Motor neuron (in vitro differentiated cells): ENCODE results near the gene SRRM3. TPM values are rescaled to one million over a fixed set of nuclear protein-coding genes. Genes with fewer than 3 reads are reported as not detected.
"Not testable (repeated sequence)": the region's sequence is repeated elsewhere in the genome, so short reads cannot be mapped to it uniquely, and the experiment has no call there.

ENCODE experiments used
- ATAC-seq, 8 experiments: fragments of 200-7000 bp; cut with Tn5 transposase; replicated peaks in 6 of 8; 2 replicates each; pipeline ENCODE4 v1.8.0; 2021; ENCODE audit warnings: mild to moderate bottlenecking in 8 of 8, moderate library complexity in 8 of 8
- H3K27ac ChIP-seq, 2 donors: fragments of 250-450 bp; sonication (Bioruptor Pico); 2 replicates each; pipeline ENCODE4 v1.9.0; 2021; ENCODE audit warnings: antibody characterized with exemption in 2 of 2, mild to moderate bottlenecking in 2 of 2, moderate library complexity in 1 of 2
- H3K4me1 ChIP-seq, 2 donors: fragments of 250-450 bp; sonication (Bioruptor Pico); replicated peaks in 1 of 2; 2 replicates each; pipeline ENCODE4 v1.6.1; 2021; ENCODE audit warnings: antibody characterized with exemption in 2 of 2, mild to moderate bottlenecking in 2 of 2, moderate library complexity in 1 of 2
- H3K4me3 ChIP-seq, 5 donors: fragments of 250-450 bp; sonication (Bioruptor Pico); 2 replicates each; pipeline ENCODE4 v1.9.0; 2021; ENCODE audit warnings: antibody characterized with exemption in 5 of 5, mild to moderate bottlenecking in 5 of 5, moderate library complexity in 4 of 5
- WGBS, 10 experiments: fragments of 450-650 bp; shearing (Covaris generic); methylation state at CpG; one replicate each; pipeline ENCODE4 v1.0.0; 2022; 5-methylcytosine and 5-hydroxymethylcytosine counted together
- in situ Hi-C, 9 experiments: fragments of 400-800 bp; cut with MboI; loops; one replicate each; pipeline ENCODE4 v1.15.0; 2021; ENCODE audit warnings: low sequenced_read_pairs in 9 of 9, low pct_unique_long_range_greater_than_20kb in 2 of 9; ENCODE audit not compliant: unreplicated experiment in 9 of 9
- total RNA-seq, 8 experiments: library from RNA; unstranded; fragments of 300-600 nt; gene quantifications; 2 replicates each; pipeline versions ENCODE4 v1.2.3 to v1.2.4, GENCODE V29; 2022

The SRRM3 gene
- total RNA-seq, 8 experiments from 2014 or later: 0.92 to 16.1 (median 10.3) TPM

GRCh38 chr7:76222839-76223238 is 21.1 kb downstream of the SRRM3 start:
- 40 to 80% (median 74%) methylated on average over 1 to 5 of the region's 5 CpGs; no CpG with 5 or more reads in 4 of the 10 experiments for WGBS, 10 experiments
- Histone ChIP-seq H3K4me1 (peaks cover 16 to 17% of the 10 kb centered on the region in 2 donors), H3K27ac (no peak overlapping the region), H3K4me3 (no peak overlapping the region)
- ATAC-seq: no peak
- in situ Hi-C loops: no loop called here

- WGBS, 10 experiments: 0 to 75% (median 23%) methylated on average over 1 to 3 of the region's 3 CpGs; no CpG with 5 or more reads in 2 of the 10 experiments
- Histone ChIP-seq H3K27ac (no peak overlapping the region), H3K4me3 (no peak overlapping the region), H3K4me1 (peaks cover 10 to 12% of the 10 kb centered on the region in 2 donors)
- ATAC-seq: no peak
- in situ Hi-C loops: no loop called here
These were observed 21.7 kb downstream of the SRRM3 start for GRCh38 chr7:76223286-76223972.

- in situ Hi-C loops: no loop called here
- Histone ChIP-seq H3K27ac (no peak overlapping the region), H3K4me1 (peaks cover 6 to 8% of the 10 kb centered on the region in 2 donors), H3K4me3 (no peak overlapping the region)
- WGBS, 10 experiments: 5 to 49% (median 43%) methylated on average over 2 to 11 of the region's 11 CpGs; no CpG with 5 or more reads in 4 of the 10 experiments
- no peak for ATAC-seq
These were observed 23.0 kb downstream of the SRRM3 start for GRCh38 chr7:76224695-76225094.

- Histone ChIP-seq H3K27ac (no peak overlapping the region), H3K4me3 (no peak overlapping the region), H3K4me1 (peaks cover 5 to 6% of the 10 kb centered on the region in 2 donors)
- in situ Hi-C loops: no loop called here
- 0 to 100% (median 18%) methylated on average over 1 to 6 of the region's 11 CpGs; no CpG with 5 or more reads in 4 of the 10 experiments for WGBS, 10 experiments
- peak in 4 of 8 experiments; percentile 43 to 81 (median 45) for ATAC-seq
These were observed 23.7 kb downstream of the SRRM3 start for GRCh38 chr7:76225379-76225778.

DNA sequence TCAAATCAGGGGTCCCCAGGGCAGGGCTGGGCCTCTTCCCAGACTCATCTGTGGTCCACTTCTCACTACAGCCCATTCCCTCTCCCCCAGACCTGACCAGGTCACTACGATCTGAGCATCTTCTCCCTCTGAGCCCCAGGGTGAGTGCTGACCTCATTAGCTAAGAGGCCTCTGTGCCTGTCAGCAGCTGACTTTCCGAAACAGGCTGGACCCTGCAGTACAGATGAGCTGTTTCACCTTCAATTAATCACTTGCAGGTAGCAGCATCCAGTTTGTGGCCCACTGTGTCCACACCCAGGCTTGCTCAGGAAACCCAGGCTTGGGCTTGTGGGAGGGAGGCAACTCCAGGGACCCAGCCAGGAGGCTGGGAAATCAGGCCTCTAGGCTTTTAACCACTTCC is 24.3 kb downstream of the SRRM3 start:
- H3K4me3 ChIP-seq: no peak overlapping the region
- peaks cover under 1% of the 10 kb centered on the region in 2 donors for H3K4me1 ChIP-seq
- peak in 5 of 8 experiments; percentile 22 to 77 (median 47) for ATAC-seq
- in situ Hi-C loops: no loop called here
- 0 to 100% (median 0%) methylated on average over 1 of the region's 2 CpGs; no CpG with 5 or more reads in 5 of the 10 experiments for WGBS, 10 experiments
- H3K27ac ChIP-seq: no peak overlapping the region

GRCh38 chr7:76226878-76227423 is 25.3 kb downstream of the SRRM3 start:
- 0 to 100% (median 100%) methylated on average over 1 of the region's 1 CpG; no CpG with 5 or more reads in 7 of the 10 experiments for WGBS, 10 experiments
- H3K27ac ChIP-seq, in situ Hi-C loops, H3K4me1 ChIP-seq, ATAC-seq, H3K4me3 ChIP-seq: not testable (repeated sequence)

DNA sequence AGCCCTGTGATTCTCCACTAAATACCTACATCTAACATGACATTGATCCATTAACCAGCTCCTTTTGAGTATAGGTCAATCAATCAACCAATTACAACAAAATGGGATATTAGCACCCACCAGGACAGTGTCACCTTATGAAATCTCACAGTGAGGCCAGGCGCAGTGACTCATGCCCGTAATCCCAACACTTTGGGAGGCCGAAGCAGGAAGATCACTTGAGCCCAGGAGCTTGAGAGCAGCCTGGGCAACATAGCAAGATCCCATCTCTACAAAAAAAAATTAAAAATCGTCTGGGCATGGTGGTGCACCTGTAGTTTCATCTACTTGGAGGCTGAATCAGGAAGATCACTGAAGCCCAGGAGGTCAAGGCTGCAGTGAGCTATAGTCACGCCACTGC is 28.5 kb downstream of the SRRM3 start:
- no peak overlapping the region for H3K27ac ChIP-seq
- in situ Hi-C loops: no loop called here
- peaks cover 24 to 27% of the 10 kb centered on the region in 2 donors for H3K4me1 ChIP-seq
- no peak overlapping the region for H3K4me3 ChIP-seq
- ATAC-seq: no peak
- WGBS, 10 experiments: 0 to 91% (median 80%) methylated on average over 1 to 5 of the region's 5 CpGs; no CpG with 5 or more reads in 2 of the 10 experiments

DNA sequence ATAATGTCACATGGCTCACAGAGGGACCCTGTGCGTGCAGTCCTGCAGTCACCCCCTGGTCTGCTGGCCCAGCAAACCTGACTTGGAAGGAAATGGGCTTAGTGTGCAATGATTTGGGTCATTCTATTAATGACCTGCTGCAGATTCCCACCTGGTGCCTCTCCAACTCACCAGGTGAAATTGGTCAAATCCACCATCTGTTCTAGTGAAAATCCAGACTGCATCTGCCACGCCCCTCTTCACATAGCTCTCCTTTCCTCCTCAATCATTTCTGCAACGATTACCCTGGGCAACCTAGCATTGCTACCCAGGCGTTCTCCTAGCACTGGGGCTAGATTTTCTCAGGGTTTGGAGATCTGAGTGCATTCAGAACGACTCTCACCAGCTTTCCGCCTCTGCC is 29.4 kb downstream of the SRRM3 start:
- no peak overlapping the region for H3K27ac ChIP-seq

DNA sequence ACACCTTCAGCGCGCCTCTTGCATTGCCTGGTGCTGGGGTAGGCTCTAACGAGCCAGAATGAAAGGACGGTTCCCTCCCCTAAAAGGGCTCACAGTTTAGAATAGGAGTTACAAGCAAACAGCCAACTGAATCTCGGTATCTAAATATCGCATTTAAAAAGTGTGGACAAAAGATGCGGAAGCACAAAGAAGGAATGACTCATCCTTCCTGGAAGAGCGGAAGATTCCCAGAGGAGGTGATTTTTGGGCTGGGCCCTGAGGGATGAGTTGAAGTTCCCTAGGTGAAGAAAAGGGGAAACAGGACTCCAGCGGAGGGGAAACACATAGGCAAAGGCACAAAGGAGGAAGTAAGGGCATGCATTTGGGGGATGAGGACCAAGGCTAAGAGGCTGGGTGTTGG is 29.9 kb downstream of the SRRM3 start:
- Histone ChIP-seq H3K27ac (no peak overlapping the region), H3K4me3 (no peak overlapping the region), H3K4me1 (peaks cover 24 to 37% of the 10 kb centered on the region in 2 donors)
- ATAC-seq: no peak
- WGBS, 10 experiments: 8 to 83% (median 41%) methylated on average over 1 to 7 of the region's 9 CpGs; no CpG with 5 or more reads in 2 of the 10 experiments
- in situ Hi-C loops: no loop called here

More for the DNA sequence above, 29.4 kb downstream of the SRRM3 start:
- in situ Hi-C loops: no loop called here
- WGBS, 10 experiments: 67 to 100% (median 80%) methylated on average over 1 to 2 of the region's 6 CpGs; no CpG with 5 or more reads in 7 of the 10 experiments
- H3K4me3 ChIP-seq: no peak overlapping the region
- ATAC-seq: no peak
- H3K4me1 ChIP-seq: peaks cover 24 to 32% of the 10 kb centered on the region in 2 donors

- Histone ChIP-seq H3K4me3 (no peak overlapping the region), H3K4me1 (peaks cover 28 to 41% of the 10 kb centered on the region in 2 donors), H3K27ac (no peak overlapping the region)
- no peak for ATAC-seq
- 17 to 92% (median 76%) methylated on average over 1 to 10 of the region's 10 CpGs; no CpG with 5 or more reads in 4 of the 10 experiments for WGBS, 10 experiments
- in situ Hi-C loops: no loop called here
These were observed 31.0 kb downstream of the SRRM3 start for GRCh38 chr7:76232698-76233097.

DNA sequence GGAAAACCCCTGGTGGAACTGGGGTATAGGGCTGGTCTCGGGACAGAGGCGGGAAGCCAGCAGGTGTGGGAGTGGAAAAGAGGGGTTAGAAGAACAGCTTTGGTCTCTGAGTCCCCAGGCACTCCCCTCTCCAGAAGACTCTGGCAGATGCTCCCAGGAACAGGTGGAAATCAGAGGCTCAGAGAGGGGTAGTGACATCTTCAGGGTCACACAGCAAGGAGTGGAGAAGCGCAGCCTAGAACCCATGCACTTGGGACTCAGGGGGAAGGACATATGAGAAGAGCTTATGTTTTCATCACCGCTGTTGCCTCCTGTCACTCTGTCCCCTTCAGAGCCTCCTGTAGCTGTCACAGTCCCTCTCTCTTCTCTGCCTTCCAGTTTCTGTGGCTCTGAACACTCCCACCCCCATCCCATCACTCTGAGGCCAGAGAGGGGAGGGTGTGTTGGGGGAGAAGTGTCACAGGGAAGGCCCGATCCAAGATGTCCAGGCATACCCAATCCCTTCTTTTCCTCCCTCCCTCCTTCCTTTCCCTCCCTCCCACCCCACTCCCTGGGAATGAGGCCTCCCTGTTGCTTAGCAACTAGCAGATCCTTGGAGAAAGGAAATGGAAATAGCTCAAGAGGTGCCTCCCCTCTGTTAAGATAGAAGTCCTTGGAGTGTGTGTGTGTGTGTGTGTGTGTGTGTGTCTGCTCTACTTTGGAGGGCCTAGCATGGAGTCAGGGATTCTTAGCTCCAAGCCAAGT is 32.0 kb downstream of the SRRM3 start:
- H3K4me1 ChIP-seq: peaks cover 38 to 51% of the 10 kb centered on the region in 2 donors
- ATAC-seq: peak in 5 of 8 experiments; percentile 26 to 60 (median 52)
- H3K27ac ChIP-seq: peak overlapping the region in 1 of 2 donors; percentile 19
- in situ Hi-C loops: no loop called here
- 57 to 100% (median 67%) methylated on average over 1 to 2 of the region's 5 CpGs; no CpG with 5 or more reads in 6 of the 10 experiments for WGBS, 10 experiments
- H3K4me3 ChIP-seq: no peak overlapping the region

DNA sequence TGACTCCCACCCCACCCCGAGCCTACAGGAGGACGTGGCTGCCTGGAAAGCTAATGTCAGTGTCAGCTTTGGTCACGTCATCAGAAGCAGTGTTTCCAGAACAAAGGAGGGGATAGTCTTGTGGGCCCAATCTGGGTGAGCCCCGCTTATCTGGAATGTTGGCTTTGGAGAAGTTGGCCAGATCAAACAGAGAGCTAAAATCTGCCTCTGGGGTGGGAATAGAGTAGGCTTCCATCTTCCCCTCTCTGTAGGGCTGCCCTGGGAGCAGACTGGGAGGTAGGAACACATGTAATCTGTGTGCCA is 32.5 kb downstream of the SRRM3 start:
- WGBS, 10 experiments: 30 to 100% (median 38%) methylated on average over 2 to 3 of the region's 4 CpGs; no CpG with 5 or more reads in 7 of the 10 experiments
- no peak overlapping the region for H3K4me3 ChIP-seq
- no peak for ATAC-seq
- H3K4me1 ChIP-seq: peaks cover 40 to 55% of the 10 kb centered on the region in 2 donors
- in situ Hi-C loops: no loop called here
- H3K27ac ChIP-seq: peak overlapping the region in 1 of 2 donors; percentile 82

GRCh38 chr7:76234931-76235441 is 33.3 kb downstream of the SRRM3 start:
- peak overlapping the region; percentile 45 to 82 for H3K27ac ChIP-seq
- ATAC-seq: peak; percentile 87 to 99 (median 92)
- 18 to 27% methylated on average over 4 to 5 of the region's 48 CpGs; no CpG with 5 or more reads in 8 of the 10 experiments for WGBS, 10 experiments
- peaks cover 40 to 55% of the 10 kb centered on the region in 2 donors for H3K4me1 ChIP-seq
- H3K4me3 ChIP-seq: peak overlapping the region; percentile 1 to 28 (median 18)
- in situ Hi-C loops: no loop called here
